Caki2 (cell line): Measurements from ENCODE around the gene NRXN2. TPM values are rescaled to one million over a fixed set of nuclear protein-coding genes. Genes with fewer than 3 reads are reported as not detected.

Experiments used
- DNase-seq: peaks from one replicate; pipeline ENCODE4 v3.0.0-alpha.2; 2015; ENCODE audit warnings: low read depth
- in situ Hi-C: cut with HindIII; loops from 2 replicates; pipeline ENCODE4 v1.10.0; 2016; ENCODE audit warnings: low sequenced_read_pairs, low pct_unique_long_range_greater_than_20kb, mixed read lengths
- total RNA-seq: library from RNA; depleted of rRNA; stranded (reverse); fragments of >200 nt; shearing (Covaris generic); gene quantifications from 2 replicates; pipeline ENCODE4 v1.2.3, GENCODE V29; 2014; ENCODE audit warnings: low replicate concordance

The NRXN2 gene
- total RNA-seq, 1 experiment from 2014 or later: 2.2 TPM

GRCh38 chr11:64726867-64727530 lies 4.0 kb upstream of the NRXN2 start:
- no peak for DNase-seq
- in situ Hi-C loops: no loop called here

DNA sequence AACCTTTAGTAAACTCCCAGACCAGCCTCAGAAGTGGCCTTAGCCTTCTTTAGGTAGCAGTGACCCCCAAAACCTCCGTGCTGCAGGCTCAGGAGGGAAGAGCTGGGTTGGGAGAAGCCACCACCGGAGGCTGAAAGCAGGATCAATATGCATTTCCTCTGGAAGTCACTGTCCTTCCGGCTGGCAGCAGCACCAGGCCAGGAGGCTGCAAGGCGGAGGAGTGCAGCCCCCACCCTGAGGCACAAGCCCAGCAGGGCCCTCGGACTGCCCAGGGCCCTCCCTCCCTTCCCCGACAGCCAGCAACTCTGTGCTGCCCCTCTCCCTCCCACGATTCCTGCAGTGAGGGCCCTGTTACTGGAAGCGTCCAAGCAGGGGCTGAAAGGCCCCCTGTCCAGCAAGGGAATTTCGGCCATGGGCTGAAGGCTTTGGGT lies 3.2 kb upstream of the NRXN2 start:
- in situ Hi-C loops: no loop called here
- DNase-seq: no peak

GRCh38 chr11:64724863-64725532 lies 2.0 kb upstream of the NRXN2 start:
- in situ Hi-C loops: no loop called here
- no peak for DNase-seq

DNA sequence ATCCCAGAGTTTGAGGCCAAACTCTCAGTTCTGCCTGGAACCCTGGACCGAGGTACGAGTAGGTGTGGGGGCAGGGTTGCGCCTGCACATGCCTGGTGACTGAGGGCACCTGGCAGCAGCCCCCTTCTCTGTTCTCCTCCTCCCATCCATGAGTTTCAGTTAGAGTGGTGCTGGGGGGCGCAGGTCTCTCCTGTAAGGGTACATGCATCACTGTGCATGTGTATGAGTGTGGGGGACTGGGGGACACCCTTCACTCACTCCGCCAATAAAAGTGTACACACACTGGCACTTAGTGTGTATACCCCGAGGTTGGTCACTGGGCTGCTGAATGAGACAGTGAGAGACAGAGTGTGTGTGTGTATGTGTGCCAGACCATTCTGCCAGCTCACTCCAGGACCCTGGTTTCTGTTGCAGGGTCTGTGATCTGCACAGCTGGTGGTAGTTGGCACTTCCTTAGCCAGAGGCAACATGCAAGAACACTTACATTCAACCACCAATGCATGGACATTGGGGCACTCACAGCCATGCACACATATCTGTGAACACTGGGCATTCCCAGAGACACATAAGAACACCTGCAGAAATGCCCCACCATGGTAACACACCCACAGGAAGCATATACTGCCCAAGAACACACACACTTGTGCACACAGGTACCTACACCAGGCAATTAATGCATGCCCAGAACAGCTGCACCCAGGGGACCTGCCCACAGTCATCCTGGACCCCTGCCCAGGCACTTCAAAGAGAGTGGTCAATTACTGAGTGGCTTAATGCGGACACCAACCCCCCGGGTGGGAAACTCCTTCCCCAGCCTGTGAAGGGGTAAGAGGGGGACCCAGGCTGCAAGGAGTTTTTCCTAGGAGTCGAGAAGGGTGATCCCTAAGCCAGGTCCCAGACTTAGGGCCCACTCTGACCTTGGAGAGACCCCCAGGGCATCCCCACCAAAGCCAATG lies 1.2 kb upstream of the NRXN2 start:
- no peak for DNase-seq
- in situ Hi-C loops: no loop called here

GRCh38 chr11:64722141-64723065 lies 594 bp downstream of the NRXN2 start:
- in situ Hi-C loops: no loop called here
- no peak for DNase-seq

DNA sequence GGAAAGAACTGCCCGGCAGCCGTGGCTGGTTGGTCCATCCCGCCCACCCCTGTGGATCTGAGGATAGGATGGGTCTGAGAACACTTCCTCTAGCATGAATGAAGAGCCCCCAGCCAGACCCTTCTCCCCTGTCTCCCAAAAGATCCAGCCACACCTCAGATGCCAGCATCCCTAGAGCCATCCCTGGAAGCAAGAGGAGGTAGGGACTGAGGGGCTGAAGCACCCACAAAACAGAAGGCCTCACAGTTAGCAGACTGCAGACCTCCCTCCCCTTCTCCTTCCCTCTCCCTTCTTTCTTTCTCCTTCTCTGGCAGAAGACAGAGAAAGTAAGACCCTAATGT lies 1.7 kb downstream of the NRXN2 start:
- no peak for DNase-seq
- in situ Hi-C loops: no loop called here

- in situ Hi-C loops: no loop called here
- no peak for DNase-seq
Measured at GRCh38 chr11:64720640-64721358, 2.2 kb downstream of the NRXN2 start.

- DNase-seq: no peak
- in situ Hi-C loops: no loop called here
Measured at GRCh38 chr11:64720167-64720566, 2.8 kb downstream of the NRXN2 start.

- no peak for DNase-seq
- in situ Hi-C loops: no loop called here
Measured at GRCh38 chr11:64719406-64719805, 3.6 kb downstream of the NRXN2 start.

- DNase-seq: no peak
- in situ Hi-C loops: no loop called here
Measured at GRCh38 chr11:64718780-64719124, 4.2 kb downstream of the NRXN2 start.

DNA sequence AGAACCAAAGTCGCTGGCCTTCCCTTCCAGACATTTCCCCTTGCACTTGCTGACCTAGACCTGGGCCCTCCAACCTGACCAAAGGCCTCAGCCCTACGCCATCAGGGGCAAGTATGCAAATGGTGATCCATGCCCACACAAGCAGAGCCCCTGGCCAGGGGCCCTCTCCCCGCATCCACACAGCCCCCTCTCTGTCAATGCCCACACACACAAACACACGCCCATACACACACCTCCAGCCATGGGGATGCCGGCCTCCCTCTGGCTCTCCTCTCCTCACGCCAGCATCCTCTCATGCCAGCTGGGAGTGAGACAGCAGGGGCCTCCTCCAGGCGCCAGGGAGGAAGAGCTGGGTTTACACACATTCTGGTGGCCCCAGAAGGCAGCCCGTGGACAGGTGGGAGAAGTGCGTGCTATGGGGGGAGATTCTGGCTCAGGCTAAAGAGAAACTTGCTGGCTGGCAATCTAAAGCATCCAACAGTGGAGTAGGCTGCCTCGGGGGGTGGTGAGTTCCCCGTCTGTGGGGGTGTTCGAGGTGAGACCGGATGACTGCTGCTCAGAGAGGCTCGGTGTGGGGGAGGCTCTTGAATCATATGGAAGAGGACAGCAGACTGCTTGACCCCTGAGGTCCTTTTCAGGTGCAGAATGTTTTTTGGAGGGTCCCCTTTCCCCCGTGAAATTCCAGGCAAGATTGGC lies 4.8 kb downstream of the NRXN2 start:
- in situ Hi-C loops: no loop called here

GRCh38 chr11:64717268-64717578 lies 5.8 kb downstream of the NRXN2 start:
- DNase-seq: no peak
- in situ Hi-C loops: no loop called here

More for the DNA sequence above, 4.8 kb downstream of the NRXN2 start:
- DNase-seq: no peak

- in situ Hi-C loops: no loop called here
Measured at GRCh38 chr11:64716473-64717267, 6.3 kb downstream of the NRXN2 start.

DNA sequence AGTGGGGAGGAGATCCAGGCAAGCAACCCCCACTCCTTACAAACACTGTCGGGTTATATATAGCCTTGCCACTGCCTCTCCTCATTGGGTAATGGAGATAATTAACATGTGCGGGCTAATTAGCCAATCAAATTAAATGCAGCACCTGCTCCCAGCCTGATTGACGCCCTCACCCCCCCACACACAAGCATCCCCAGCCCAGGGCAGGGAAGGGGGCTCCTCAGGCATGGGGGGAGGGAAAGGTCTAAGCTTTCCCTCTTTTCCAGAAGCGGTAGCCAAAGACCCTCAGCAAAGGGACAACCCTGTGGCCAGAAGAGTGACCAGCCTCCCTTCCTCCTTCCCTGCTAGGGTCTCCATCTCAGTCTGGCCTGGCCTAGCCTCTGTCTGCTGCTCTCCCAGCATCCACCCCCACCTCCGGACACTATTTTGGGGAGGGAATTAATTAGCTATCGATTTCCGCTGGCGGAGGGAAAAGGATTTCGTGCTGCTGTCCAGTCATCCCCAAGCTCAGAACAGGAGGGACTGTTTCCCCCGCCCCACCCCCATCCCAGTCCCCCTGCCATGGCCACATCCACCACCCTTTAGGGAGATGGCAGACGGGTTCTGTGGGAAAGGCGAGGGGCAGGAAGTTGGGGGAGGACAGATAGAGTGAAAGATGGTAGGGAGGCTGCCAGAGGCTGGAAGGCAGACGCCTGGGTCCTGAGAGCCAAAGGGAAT lies 7.1 kb downstream of the NRXN2 start:
- no peak for DNase-seq
- in situ Hi-C loops: no loop called here

More at GRCh38 chr11:64716473-64717267, 6.3 kb downstream of the NRXN2 start:
- DNase-seq: no peak

DNA sequence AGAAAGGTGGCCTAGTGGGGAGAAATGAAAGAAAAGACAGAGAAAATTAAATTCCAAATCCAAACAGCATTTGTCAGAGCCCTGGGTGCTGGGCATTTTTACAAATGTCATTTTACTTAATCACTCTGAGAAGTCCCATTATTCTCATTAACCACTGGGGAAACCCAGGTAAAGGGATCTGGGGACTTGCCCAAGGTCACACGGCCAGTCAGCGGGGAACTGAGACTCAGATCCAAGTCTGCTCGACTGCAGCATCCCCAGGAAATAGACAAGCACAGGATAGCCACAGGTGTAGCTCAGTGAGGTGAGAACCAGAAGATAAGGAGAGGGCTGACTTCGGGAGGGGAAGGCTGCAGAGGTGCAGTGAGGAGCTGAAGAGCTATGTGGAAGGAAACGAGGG lies 7.9 kb downstream of the NRXN2 start:
- in situ Hi-C loops: no loop called here
- no peak for DNase-seq

- DNase-seq: no peak
- in situ Hi-C loops: no loop called here
Measured at GRCh38 chr11:64714666-64715065, 8.3 kb downstream of the NRXN2 start.
